Activated CD8-positive, alpha-beta memory T cell treated with anti-CD3 and anti-CD28 coated beads, Interleukin-2, amount 50 U/mL, for 24 hours (primary cell): ENCODE measurements around the gene ADGRF3.
A peak's percentile ranks its signal among the peaks of the same experiment; 100 is the strongest.
"Not testable (repeated sequence)": the region's sequence is repeated elsewhere in the genome, so short reads cannot be mapped to it uniquely, and the experiment has no call there.

Source experiments
- DNase-seq: peaks from one replicate; pipeline ENCODE4 v3.0.0-alpha.2; 2020; ENCODE audit errors: extremely low read depth

The ADGRF3 gene

DNA sequence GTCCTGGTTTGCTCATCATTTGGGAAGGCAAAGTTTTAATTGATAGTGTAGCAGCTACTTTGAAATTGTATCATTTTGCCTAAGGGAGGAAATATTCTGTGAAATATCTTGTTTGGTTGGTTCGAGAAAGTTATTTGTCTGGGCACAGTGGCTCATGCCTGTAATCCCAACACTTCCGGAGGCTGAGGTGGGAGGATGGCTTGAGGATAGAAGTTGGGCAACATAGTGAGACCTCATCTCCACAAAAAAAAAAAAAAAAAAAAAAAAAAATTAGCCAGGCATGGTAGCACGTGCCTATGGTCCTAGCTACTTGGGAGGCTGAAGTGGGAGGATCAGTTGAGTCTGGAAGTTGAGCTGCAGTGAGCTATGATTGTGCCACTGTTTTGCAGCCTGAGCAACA lies 3.1 kb upstream of the ADGRF3 start:
- DNase-seq, result no peak

DNA sequence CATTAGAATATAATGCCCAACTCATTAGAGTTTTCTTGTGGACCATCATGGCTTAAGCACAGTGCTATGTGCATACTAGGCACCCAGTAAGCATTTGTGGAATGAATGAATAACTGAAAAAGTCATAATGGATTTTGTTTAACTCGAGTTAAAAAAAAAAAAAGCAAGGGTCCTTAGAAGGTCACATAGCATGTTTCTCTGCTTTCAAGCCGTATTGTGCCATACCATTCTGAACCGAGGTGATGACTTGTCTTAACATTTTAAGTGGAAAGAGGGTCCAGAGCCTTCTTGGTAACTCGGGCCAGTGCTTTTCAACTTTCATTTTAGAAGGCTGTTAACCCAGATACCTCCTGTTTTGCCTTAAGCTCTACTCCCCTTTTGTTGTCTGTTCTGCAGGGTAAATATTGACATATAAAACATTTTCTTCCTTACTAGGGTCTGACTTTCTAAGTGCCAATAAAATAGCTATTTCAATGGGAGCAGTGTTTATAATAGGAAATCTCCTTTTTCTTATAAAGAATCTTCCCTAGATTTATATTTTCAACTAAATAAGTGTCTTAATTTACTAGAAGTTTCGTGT lies 787 bp upstream of the ADGRF3 start:
- no peak for DNase-seq

DNA sequence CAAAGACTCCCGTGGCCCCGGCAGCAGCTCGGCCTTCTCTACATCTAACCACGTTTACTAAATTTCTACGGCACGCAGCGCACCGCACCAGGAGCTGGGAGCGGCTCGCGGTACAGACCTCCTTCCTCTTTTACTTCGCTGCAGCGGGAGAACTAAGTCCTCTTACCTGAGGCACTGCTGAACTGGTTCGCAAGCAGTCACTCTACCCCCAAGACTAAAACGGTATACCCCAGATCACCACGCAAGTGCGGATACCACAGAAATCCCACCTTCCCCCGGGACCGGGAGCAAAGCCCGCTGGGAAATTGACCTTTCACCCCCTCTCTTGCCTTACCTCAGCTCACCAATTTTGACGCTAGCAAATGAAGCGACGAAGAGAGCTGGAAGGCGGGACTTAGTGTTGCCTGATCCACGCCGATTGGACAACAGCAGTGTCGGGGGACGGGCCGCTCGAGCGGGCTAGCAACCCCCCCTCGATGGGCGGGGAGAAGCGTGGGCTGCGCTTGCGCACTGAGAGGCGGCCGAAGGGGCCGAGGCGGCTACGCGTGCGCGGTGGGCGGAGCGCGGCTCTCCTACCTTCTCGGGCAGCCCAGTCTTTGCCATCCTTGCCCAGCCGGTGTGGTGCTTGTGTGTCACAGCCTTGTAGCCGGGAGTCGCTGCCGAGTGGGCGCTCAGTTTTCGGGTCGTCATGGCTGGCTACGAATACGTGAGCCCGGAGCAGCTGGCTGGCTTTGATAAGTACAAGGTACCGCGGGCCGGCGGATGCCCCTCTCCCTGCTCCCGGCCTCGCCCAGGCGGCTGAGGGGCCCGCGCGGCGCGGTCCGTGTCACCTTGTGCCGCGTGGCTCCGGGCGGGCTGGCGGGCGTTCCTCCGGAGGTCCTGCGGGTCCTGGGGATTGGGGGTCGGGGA lies 790 bp downstream of the ADGRF3 start, which contains the start of gene SELENOI:
Gene SELENOI (plus strand): TSS at position 599 of the 909 bp plus-strand sequence. CDS start 90 bp downstream, at position 689.
- peak; percentile 96 for DNase-seq

DNA sequence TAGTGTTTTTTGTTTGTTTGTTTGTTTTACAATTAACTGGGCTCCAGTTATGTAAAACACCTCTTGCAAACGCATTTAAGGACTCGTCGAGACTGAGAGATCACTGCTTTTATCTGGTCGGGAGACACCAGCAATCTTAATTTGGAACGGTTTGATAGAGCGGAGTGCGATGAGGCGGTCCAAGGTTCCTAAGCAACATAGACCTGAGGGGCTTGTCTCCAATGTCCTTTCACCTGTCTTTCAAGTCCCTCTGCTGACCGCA lies 1.4 kb downstream of the ADGRF3 start:
- no peak for DNase-seq

DNA sequence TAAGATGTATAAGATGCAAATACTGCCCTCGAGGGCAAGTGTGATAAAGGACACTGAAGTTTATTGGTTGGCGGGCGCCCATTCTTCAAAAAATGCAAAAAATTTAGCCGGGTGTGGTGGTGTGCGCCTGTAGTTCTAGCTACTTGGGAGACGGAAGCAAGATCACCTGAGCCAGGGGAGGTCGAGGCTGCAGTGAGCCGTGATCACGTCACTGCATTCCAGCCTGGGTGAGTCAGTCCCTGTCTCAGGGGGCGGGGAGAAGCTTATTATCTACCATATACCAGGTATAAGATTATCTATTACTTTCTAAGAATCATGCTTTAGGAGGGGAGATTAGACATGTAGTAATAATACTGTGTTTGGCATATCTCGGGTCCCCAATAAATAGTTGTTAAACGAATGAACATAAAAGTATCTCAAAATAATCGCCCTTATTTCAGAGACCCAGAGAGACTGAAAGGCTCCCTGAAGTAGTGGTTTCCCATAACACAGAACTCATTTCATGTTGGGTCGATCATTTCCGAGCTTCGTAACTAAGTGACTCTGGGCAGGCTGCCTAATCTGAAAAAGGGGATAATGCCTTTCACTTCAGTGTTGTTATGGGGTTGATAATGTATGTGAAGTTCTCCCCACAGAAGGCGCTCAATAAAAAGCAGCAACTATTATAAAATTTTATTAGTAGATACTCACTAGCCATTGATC lies 1.9 kb downstream of the ADGRF3 start:
- DNase-seq, result no peak

DNA sequence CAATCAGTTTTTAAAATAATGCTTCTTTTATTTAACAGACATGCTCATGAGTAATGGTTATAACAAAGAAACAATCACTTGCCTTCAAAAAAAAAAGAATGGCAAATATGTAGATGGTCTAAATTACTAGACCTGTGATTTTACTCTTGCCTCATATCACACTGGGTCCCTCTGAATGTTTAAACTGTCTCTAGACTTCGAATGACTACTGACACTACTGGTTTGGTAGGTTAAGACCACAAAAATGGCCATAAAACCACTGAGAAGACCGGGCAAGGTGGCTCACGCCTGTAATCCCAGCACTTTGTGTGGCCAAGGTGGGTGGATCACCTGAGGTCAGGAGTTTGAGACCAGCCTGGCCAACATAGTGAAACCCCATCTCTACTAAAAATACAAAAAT lies 5.8 kb downstream of the ADGRF3 start:
- DNase-seq, result no peak

DNA sequence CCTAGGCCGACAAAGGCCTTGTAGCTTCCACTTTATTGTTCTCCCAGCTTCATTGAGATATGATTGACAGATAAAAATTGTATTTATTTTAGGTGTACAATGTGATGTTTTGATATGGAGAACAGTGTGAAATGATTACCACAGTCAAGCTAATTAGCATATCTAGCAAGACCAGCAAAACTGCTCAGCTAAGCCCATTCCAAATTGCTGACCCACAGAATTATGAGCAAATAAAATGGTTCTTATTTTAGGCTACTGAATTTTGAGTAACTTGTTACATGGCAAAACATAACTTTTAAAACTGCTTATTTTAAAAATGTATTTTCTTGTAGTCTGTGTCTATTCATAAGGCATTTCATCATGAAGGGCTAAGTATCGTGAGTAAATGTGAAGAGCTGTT lies 9.3 kb downstream of the ADGRF3 start:
- DNase-seq, result no peak

DNA sequence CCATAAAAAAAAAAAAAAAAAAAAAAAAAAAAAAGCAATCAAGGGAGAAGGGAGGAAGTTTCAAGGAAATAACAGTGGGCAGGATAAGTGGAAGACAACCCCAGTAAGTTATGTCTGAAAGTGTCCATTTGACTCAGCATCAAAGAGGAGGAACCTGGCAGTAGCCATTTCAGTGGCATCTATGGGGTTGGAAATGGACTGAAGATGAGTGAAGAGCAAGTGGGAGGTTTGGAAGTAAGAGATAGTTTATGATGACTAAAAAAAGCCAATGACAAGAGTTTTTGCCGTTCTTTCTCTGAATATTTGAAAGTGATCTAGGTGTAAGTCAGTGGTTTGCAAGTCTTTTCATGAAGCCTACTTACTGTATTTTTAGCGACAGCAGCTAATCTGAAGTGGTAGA lies 9.9 kb downstream of the ADGRF3 start:
- DNase-seq, result no peak

DNA sequence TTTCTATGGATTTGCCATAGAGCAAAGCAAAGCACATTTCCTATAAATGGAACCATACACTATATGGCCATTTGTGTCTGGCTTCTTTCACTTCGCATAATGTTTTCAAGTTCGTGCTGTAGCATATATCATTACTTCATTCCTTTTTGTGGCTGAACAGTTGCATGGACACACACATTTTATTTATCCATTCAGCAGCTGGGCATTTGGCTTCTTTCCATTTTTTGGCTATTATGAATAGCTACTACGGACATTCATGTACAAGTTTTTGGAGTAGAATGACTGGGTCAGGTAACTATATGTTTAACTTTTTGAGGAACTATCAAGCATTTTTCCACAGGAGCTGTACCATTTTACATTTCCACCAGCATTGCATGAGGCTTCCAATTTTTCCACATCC lies 11.4 kb downstream of the ADGRF3 start:
- no peak for DNase-seq

DNA sequence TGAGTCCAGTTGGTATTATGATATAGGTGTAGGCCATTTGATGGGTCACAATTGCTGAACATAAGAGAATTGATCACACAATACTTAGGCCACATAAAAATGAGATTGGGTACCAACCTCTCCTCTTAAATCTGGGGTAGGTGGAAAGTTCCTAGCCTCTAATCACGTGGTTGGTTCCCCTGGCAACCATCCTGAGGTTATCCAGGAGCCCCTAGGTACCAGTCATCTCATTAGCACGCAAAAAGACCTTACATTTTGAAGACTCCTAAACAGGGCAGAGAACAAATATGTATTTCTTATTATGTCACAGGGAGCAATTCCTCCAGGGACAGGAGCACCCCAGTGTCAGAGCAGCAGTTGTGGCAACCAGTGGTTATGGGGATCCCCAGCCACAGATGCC lies 13.3 kb downstream of the ADGRF3 start:
- DNase-seq, result no peak

DNA sequence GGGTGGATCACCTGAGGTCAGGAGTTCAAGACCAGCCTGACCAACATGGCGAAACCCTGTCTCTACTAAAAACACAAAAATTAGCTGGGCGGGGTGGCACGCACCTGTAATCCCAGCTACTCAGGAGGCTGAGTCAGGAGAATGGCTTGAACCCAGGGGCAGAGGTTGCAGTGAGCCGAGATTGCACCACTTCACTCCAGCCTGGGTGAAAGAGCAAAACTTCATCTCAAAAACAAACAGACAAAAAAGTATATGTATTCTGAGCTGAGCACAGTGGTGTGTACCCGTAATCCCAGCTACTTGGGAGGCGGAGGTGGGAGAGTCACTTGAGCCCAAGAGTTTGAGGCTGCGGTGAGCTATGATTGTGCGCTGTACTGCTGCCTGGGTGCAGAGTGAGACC lies 15.3 kb downstream of the ADGRF3 start:
- not testable (repeated sequence) for DNase-seq

DNA sequence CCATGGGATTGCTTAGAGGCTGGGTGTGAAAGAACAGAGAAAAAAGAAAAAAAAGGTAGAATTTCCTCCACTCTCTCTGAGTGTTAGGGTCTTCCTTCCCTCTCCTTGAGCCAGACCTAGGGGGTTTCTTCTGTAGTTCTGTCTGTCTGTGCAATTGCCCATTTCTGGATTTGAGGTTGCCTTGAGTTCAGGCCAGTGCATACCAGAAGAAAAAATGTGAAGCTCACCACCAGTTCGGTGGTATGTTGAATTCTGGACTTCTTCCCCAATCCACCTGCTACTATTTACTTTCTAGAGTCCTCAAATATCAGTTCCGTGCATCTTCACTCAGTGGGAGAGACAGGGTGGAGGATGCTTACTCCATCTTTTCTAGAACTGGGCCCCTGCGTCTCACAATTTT lies 16.0 kb downstream of the ADGRF3 start:
- DNase-seq, result no peak

DNA sequence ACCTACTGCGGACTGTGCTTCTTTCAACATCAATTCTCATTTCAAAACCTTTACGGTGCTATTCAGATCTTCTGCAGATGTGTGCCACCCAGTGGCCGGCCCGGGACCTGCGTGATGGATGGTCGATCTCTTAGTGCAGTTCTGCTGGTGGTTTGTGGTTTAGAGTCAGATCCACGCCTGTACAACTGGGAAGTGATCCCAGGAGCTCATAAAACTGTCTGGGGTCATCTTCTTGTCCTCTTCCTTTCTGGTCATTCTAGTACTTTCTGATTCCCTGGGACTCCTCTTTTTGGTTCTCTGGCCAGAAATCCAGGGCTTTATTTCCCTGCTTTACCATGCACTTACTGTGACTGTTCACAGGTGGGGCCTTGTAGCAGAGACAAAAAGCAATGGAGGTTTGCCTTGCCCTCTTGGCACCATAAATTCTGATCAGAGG lies 16.5 kb downstream of the ADGRF3 start:
- peak; percentile 59 for DNase-seq

DNA sequence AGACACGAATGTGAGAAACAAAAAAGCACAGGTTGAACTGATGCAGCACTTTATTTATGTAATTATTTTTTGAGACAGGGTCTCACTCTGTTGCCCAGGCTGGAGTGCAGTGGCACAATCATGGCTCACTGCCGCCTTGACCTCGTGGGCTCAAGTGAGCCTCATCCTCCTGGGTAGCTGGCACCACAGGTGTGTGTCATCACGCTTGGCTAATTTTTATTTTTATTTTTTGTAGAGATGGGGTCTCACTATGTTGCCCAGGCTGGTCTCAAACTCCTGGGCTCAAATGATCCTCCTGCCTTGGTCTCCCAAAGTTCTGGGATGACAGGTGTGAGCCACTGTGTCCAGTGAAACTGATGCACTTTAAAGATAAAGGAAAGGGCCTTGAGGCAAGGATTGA lies 17.5 kb downstream of the ADGRF3 start:
- not testable (repeated sequence) for DNase-seq

DNA sequence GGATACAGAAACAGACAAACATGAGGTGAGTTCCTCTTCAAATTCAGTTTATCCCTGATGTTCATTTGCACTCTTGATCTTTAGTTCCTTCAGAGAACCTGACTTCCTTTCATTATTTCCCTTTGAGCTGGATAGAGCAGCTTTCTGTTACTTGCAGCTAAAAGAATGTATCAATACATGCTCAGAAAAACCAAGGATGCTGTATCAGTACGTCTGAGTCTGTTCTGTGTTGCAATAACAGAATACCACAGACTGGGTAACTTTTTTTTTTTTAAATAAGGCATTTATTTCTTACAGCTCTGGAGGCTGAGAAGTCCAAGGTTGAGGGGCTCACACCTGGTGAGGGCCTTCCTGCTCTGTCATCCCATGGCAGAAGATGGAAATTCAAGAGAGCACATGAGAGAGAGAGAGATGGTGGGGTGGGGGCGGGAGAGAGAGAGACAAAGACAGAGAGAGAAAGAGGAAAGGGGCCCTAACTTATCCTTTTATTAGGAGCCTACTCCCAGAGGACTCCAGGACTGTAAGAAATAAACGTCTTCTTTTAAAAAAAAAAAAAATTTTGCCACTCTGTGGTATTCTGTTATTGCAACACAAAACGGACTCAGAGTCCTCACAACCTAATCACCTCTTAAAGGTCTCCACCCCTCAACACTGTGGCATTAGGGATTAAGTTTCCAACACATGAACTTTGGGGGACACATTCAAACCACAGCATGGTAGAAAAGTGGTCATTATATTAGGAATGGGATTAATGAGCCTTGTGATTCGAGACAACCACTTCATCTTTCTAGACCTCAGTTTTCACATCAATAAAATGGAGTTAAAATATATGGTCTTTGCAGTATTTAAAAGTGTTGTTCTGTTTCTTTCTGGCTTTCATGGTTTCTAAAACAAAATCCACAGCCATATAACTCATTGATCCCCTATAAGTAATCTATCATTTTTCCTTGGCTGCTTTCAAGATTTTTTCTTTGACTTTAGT lies 19.0 kb downstream of the ADGRF3 start:
- DNase-seq, result no peak

DNA sequence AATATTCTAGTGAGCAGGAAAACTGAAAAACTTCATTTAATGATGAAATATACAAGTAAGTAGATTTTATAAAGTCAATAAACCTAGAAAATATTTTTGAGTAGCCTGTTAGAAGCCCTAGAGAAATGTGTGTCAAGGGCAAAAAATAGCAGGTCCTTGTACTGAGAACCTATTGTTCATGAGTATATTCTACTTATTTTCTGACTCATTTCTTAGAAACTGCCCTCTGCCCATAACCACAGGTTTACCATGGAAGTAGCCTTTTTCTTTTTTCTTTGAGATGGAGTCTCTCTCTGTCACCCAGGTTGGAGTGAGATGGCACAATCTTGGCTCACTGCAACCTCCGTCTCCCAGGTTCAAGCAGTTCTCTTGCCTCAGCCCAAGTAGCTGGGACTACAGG lies 20.1 kb downstream of the ADGRF3 start:
- no peak for DNase-seq

DNA sequence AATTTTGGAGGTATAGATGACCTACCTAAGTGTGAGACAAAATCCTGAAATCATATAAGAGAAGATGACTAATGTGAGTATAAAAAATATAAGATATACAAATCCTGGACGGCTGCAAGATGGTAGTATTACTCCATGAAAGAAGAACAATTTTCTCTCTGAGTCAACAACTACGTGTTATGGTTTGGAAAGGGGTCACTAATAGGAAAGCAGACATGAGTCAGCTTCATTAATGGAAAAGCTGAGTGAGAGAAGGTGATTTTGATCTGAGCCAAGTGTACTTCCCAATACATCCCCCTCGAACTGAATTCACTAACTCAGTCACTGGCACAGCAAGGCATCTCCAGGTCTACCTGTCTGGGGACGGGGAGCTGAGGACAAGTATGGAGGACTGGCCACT lies 20.7 kb downstream of the ADGRF3 start:
- DNase-seq, result no peak

DNA sequence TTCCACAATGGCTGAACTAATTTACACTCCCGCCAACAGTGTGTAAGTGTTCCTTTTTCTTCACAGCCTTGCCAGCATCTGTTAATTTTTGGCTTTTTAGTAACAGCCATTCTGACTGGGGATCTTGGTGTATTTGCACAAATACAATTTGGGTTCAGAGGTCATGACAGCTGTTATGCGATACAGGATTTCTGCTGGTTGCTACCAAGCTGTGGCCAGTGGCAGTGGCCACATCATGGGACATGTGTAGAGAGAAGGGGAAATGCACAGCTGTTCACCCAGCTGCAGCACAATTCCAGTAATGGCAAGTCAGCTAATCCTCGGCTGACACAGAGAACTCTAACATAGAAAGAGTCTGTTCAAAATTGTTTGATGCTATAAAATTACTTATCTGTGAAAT lies 21.7 kb downstream of the ADGRF3 start:
- no peak for DNase-seq

DNA sequence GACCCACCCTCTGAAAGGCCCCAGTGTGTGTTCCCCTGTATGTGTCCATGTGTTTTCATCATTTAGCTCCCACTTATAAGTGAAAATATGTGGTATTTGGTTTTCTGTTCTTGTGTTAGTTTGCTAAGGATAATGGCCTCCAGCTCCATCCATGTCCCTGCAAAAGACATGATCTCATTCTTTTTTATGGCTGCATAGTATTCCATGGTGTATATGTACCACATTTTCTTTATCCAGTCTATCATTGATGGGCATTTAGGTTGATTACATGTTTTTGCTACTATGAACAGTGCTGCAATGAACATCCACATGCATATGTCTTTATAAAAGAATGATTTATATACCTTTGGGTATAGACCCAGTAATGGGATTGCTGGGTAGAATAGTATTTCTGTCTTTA lies 22.1 kb downstream of the ADGRF3 start:
- DNase-seq, result not testable (repeated sequence)

DNA sequence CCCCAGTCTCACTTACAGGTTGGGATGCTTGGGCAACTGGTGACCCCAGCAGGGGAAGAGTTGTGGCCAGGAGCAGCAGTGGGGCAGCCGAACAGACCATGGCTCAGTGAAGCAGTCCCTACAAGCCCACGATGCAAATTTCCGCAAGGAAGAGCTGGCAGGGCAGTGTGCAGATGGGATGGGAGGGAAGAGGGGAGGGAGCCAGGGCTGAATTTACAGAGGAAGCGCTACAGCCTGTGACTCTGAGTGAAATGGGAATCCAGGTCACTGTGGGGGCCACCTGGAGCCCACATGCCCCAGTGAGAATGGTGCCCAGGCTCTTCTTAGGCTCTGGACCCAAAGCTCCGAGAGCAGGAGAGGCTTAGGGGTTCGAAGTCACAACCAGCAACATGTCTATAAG lies 27.6 kb downstream of the ADGRF3 start:
- no peak for DNase-seq

DNA sequence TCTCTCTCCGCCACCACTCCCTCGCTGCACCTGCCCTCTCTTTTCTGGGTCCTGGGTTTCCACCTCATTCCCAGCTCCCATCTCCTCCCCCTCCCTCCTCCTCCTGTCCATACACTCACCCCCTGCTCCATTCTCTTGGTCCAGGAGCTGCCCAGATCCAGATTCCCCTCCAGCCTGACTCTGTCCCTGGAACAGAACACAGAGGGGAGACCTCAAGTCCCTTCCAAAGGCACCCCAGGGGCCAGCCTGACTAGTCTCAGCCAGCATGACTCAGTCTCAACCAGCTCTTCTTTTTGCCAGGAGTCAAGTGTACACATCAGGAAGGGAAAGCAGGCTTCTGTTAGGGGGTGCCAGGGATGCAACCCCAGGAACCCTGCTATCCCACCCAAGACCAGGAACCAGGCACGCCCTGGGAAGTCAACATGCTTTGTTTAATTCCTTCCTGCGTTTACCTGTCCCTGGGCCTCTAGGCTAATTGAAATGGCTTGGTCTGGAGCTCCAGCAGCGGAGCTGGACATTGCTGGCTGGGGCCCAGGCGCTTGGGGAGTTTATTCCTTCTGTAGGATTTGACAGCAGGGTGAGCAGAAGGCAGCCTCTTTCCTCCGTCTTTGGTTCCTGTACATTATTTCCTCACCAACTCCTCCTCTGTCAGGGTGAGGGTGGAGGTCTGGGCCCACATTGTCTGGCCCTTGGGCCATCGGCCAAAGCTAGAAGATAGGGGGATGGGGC lies 29.0 kb downstream of the ADGRF3 start:
- DNase-seq, result no peak
